Keratinocyte (primary cell): Measurements from ENCODE around the gene DCAKD.

Experiments used
- CTCF ChIP-seq, 3 experiments: IDR thresholded peaks in 1 of 3; conservative IDR thresholded peaks in 1 of 3; optimal IDR thresholded peaks in 1 of 3; 2 replicates in 2 of 3; 3 replicates in 1 of 3; pipeline versions ENCODE3 to v1.5.1; 2011; ENCODE audit warnings: low read length in 3 of 3, mild to moderate bottlenecking in 3 of 3, moderate library complexity in 2 of 3, control low read depth in 1 of 3, inconsistent platforms in 1 of 3; ENCODE audit not compliant: insufficient read depth in 2 of 3; ENCODE audit errors: extremely low read depth in 1 of 3
- EZH2 ChIP-seq: IDR thresholded peaks from one replicate; pipeline ENCODE4 v1.6.1; 2012; ENCODE audit warnings: inconsistent platforms, mild to moderate bottlenecking, low read length, moderate library complexity

DNA sequence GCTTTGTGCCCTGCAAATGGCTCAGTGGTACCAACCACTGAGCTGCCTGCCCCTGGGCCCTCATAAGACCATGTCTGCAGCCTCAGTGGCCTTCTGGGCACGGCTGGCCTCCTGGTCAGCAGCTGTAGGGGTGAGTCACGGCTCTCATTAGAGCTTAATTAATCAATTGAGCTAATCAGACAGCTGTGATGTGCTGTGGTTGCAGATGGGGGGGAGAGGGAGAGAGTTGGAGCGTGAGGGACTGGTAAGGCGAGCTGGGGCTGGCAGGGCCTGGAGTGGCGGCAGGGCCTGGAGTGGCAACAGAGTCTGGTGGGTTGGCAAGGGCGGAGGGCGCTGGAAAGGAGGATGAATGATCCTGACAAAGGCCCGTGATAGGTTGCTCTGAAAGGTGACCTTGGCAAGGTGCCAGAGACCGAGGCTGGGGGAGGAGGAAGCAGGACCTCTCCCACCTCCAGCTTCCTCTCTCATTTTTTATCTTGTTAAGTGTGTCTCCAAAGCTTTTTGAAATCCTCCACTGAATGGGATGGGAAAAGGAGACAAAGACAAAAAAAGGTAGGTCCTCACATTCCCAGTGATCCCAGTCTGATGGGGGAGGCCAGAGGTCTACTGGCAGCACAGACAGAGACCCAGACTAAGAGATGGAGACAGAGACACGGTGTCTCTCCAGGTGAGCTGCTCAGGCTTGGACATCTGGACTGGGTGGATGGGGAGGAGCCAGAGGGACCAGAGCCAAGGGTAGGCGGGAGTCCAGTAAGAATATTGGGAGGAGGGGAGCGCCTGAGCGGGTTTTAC is 41.6 kb downstream of the DCAKD start:
- TF ChIP-seq EZH2, result no peak
- TF ChIP-seq CTCF (optimal IDR thresholded peaks at IDR 0.05 in 1 of 3, IDR thresholded peaks at IDR 0.05 in 1 of 3, conservative IDR thresholded peaks at IDR 0.05 in 1 of 3; ENCODE audit: extremely low read depth in 1 of 3, insufficient read depth in 2 of 3, low read length in 3 of 3), result no peak
